Glomerular endothelial cell (primary cell): ENCODE data around the gene OOSP4A. TPM values are rescaled to one million over a fixed set of nuclear protein-coding genes. Genes with fewer than 3 reads are reported as not detected.
"Not testable (repeated sequence)": the region's sequence is repeated elsewhere in the genome, so short reads cannot be mapped to it uniquely, and the experiment has no call there.

Experiments
- DNase-seq: peaks from one replicate; pipeline ENCODE4 v3.0.0-alpha.2; 2011; ENCODE audit warnings: low read depth, low spot score; ENCODE audit errors: extremely low read depth
- total RNA-seq: library from RNA; depleted of rRNA; stranded (reverse); fragments of >200 nt; gene quantifications from 2 replicates; pipeline ENCODE4 v1.2.3, GENCODE V29; 2015

The OOSP4A gene
- total RNA-seq, 1 donor from 2014 or later, result not detected

DNA sequence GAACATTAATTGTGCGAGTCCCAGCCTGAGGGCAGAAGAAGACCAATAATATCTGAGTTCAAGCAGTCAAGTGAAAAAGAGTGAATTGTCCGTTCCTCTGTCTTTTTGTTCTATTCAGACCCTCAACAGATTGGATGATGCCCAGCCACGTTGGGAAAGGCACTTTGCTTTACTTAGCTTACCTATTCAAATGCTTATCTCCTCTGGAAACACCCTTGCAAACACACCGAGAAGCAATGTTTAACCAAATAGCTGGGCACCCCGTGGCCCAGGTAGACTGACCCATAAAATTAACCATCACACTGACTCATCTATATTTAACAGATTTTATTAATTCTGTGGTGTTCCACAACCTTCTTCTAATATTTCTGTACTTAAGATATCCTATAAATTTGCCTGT lies 9.3 kb downstream of the OOSP4A start:
- no peak for DNase-seq

- no peak for DNase-seq
Measured at GRCh38 chr11:59981106-59981770, 17.4 kb downstream of the OOSP4A start.

- DNase-seq, result not testable (repeated sequence)
Measured at GRCh38 chr11:59982037-59982436, 18.2 kb downstream of the OOSP4A start.

DNA sequence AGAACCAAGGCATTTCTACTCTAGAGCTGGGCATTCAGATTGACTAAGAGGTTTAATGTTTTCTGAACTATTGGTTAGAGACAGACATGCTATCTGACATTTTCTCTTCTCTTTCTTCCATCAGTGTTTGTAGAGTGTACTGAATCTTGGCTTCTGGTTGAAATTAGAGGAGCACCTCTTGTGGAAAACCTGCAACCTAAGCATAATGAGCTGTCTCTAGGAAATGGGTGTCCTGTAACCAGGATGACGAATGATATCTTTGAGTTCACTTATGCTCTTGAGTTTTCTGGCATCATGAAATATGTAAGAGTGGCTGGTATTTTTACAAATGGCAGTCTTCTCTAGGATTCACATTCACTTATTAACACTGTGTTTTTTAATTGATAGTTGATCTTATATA lies 19.4 kb downstream of the OOSP4A start:
- DNase-seq, result no peak

GRCh38 chr11:59984368-59984767 lies 20.5 kb downstream of the OOSP4A start:
- DNase-seq, result no peak

- no peak for DNase-seq
Measured at GRCh38 chr11:59990421-59990820, 26.6 kb downstream of the OOSP4A start.

- no peak for DNase-seq
Measured at GRCh38 chr11:59992425-59992824, 28.6 kb downstream of the OOSP4A start.

- no peak for DNase-seq
Measured at GRCh38 chr11:59997800-59998199, 34.0 kb downstream of the OOSP4A start.

DNA sequence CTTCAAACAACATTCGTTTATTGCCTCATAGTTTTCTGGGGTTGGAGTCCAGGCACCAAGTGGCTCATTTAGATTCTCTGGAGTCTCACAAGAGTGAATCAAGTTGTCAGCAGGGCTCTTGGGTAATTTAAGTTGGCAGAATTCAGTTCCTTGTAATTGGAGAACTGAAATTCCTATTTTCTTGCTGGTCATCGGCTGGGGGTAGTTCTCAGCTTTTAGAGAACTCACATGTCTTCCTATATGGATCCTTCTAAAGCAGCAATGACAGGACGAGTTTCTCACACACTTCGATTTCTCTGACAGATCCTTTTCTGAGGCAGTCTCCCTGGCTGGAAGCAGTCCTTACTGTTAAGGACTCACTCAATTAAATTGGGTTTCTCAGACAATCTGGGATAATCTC lies 35.9 kb downstream of the OOSP4A start:
- no peak for DNase-seq

DNA sequence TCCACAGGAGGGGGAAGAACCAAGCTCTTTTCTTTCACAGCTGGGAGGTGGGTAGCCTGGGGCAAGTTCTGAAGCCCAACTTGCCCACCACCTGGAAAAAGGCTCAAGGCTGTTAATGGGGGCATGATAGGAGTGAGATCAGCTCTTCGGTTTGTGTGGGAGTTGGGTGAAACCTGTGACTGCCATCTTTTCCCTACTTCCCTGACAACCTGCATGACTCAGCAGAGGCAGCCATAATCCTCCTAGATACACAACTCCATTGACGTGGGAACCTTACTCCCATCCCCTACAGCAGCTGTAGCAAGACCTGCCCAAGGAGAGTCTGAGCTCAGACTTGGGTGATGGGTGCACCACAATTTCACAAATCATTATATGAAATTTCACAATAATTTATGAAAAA lies 39.9 kb downstream of the OOSP4A start:
- DNase-seq, result no peak

GRCh38 chr11:60005360-60005759 lies 41.5 kb downstream of the OOSP4A start:
- no peak for DNase-seq

DNA sequence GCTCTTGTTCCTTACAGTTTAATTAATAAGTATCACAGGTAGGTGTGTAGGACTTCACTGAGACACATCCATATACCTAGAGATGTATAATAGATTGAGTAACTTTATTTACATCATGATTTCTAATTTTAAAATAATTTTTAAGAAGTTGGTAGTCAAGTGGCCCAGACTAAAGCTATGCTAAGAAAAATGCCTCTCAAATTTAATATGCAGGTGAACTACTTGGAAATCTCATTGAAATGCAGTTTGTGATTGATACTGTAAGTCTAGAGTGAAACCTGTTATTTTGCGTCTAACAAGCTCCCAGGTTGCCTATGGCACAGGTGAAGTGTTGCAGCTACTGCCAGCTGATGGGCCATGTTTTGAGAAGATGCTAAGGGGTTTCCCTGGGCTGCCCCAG lies 53.0 kb downstream of the OOSP4A start, which contains the start of gene OOSP4B:
TSS of gene OOSP4B (plus strand) at position 301 of the 400 bp plus-strand sequence.
- DNase-seq, result no peak

- no peak for DNase-seq
Measured at GRCh38 chr11:60018058-60018457, 54.2 kb downstream of the OOSP4A start.

Other genes with a start within 250 kb of the OOSP4A start
- 70.9 and 77.0 TPM in 2 replicates for gene STX3, start 208.7 kb upstream of the OOSP4A start, total RNA-seq
- 44.8 and 51.2 TPM in 2 replicates for gene MRPL16, start 153.3 kb upstream of the OOSP4A start, total RNA-seq
- not detected in 2 replicates for gene CBLIF, start 118.5 kb upstream of the OOSP4A start, total RNA-seq
- gene TCN1, start 97.5 kb upstream of the OOSP4A start, total RNA-seq, result not detected in 2 replicates
- not detected in 2 replicates for gene OOSP3, start 85.3 kb upstream of the OOSP4A start, total RNA-seq
- not detected in 2 replicates for gene OOSP1, start 25.6 kb upstream of the OOSP4A start, total RNA-seq
- gene OOSP4B, start 53.1 kb downstream of the OOSP4A start, total RNA-seq, result not detected in 2 replicates
- not detected in 2 replicates for gene OOSP2, start 76.4 kb downstream of the OOSP4A start, total RNA-seq
- not detected in 2 replicates for gene MS4A3, start 92.6 kb downstream of the OOSP4A start, total RNA-seq
- gene MS4A2, start 124.6 kb downstream of the OOSP4A start, total RNA-seq, result not detected in 2 replicates
- gene MS4A6A, start 219.1 kb downstream of the OOSP4A start, total RNA-seq, result 2.9 and 7.5 TPM in 2 replicates